SW 1271 (cell line): ENCODE data around the gene FHIT.

ENCODE experiments used
- DNase-seq, 2 experiments: peaks; one replicate each; lab custom pipeline; 2025; lab: John Stamatoyannopoulos, UW

The FHIT gene

DNA sequence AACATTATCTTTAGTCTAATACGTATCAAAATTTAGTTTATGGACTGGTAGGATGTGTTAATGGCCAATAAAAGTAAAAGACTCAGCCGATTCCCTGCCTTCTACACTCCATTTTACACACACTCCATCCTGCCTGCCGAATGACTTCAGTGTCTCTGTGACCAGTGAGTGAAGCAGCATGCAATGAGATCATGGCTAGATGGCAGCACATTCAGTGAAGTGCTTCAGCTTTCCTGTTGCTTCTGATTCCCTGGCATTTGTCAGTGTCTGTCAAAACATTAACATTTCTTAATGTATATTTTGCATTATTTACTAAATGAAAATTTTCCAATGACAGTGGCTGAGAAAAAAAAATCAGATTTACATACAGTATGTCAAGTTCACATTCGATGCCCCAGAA, 412.0 kb downstream of the FHIT start:
- DNase-seq, result no peak

DNA sequence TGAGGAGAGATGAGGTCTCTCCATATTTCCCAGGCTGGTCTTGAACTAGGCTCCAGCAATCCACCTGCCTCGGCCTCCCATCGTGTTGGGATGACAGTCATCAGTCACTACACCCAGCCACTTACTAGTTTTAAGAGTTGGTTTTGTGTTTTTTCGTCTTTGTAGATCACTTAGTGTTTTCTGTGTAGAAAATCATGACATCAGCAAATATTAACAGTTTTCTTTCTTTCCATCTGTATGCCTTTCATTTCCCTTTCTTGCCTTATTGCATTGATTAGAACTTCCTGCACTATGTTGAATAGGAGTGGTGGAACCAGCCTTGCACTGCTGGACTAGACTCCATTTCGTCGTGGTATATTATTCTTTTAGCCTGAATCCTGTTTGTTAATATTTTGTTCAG, 415.5 kb downstream of the FHIT start:
- DNase-seq, result no peak

DNA sequence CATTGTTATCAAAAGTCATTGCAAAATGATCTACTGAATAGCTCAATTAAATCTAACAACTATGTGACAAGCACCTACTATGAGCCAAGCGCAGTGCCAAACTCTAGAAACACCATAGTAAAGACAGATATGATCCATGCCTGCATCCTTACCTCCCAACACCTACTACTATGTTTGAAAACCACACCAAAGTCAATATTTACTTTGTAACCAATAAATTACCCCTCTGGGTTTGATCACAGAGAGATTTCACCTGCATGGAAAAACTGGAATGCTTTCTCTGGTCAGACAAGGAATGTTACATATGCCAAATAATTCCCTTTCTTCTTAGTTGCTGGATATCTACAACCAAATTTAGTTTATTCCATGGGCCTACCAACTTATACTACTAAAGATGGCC, 422.2 kb downstream of the FHIT start:
- DNase-seq, result no peak

DNA sequence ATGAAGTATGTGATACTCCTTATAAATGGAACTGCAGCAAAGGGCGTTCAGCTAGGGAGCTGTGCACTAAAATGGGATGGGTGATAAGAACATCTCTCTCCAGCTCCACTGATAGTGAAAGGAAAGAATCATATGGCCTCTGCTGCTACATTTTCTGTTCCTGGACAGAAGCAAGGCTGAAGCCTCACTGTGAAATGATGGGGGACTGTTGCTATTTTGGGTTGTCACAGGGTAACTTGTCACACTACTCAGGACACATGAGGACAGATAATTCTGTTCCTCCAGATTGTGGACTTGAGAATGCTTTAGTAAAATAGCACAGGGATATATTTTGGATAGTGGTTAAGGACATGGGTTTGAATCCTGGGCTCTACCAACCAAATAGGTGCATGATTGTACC, 423.6 kb downstream of the FHIT start:
- DNase-seq, result no peak

DNA sequence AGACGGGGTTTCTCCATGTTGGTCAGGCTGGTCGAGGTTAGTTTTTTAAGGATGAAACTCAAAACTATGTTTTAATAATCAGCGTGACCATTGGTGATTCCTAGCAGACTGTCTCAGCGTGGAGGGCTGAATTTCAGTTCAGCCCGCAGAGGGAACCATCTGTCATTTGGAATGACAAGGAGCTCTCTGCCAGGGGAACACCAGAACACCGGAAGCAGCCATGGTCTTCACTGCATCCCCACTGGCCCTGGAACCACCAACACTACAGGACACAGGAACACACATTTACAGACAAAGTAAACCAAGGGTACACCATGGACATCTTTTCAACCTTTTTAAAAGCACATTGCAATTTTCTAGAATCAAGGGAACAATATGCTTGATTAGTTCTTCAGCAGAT, 424.7 kb downstream of the FHIT start:
- no peak for DNase-seq

DNA sequence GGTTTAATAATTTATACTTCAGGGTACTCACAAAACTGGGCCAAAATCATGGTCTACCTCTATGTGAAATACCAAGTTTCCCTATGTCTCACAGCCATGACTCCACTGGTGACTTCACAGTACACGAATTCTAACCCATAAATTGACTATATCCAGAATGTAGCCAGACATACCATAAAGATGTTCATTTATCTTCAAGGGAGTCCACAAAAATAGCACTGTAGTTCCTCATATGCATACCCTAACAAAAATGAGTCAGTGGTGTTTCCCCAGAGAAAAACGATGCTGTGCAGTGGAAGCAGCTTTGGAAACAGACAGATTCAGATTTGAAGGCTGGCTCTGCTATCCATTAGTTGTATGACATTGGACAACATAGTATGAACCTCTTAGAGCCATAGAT, 438.8 kb downstream of the FHIT start:
- DNase-seq, result no peak

DNA sequence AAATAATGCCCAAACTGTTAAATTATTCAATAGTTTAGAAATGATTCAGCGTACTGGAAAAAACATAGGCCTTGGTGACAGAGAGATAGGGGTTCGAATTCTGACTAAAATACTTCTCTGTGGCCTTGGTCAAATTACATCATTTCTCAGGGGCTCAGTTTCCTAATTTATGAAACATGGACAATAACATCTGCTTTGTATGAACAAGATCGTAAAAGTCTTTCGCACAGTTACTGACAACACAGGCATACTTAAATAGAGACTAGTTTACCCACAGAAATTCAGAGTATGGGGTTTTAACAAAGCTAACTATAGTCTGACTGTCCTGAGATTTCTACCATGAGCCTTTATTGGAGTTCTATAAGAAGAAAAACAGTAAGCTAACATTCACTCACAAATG, 440.4 kb downstream of the FHIT start:
- DNase-seq, result no peak

DNA sequence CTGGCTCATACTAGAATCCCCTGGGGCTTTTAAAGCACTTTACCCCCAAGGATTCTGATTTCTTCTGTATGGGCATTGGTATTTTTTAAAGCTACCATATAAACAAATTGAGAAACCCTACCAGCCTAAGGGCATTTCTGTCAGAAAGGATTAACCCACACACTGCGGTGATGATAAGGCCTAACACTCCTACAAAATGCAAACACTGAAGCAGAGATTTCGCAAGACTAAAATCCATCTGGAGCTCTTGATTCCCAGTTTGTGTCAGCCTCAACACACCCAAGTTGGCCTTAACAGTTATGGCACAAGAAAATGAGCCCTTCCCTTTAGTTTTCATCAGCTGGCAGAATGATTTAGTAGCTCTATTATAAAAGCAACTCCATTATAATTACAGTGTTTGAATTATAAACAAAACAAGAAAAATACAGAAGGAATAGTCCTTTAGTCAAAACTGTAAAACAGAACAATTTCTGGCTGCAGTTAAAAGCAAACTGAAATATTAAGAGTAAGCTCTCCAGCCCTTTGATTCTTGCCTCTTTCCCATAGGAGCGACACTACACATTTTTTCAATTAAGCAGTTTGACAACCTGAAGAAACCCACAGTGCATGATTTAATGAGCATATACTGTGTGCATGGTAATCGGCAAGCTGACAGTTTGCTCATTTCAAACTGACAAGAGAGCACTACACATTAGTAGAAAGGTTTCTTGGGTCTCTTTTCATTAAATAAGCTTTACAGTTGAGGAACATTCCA, 441.2 kb downstream of the FHIT start:
- DNase-seq, result no peak

DNA sequence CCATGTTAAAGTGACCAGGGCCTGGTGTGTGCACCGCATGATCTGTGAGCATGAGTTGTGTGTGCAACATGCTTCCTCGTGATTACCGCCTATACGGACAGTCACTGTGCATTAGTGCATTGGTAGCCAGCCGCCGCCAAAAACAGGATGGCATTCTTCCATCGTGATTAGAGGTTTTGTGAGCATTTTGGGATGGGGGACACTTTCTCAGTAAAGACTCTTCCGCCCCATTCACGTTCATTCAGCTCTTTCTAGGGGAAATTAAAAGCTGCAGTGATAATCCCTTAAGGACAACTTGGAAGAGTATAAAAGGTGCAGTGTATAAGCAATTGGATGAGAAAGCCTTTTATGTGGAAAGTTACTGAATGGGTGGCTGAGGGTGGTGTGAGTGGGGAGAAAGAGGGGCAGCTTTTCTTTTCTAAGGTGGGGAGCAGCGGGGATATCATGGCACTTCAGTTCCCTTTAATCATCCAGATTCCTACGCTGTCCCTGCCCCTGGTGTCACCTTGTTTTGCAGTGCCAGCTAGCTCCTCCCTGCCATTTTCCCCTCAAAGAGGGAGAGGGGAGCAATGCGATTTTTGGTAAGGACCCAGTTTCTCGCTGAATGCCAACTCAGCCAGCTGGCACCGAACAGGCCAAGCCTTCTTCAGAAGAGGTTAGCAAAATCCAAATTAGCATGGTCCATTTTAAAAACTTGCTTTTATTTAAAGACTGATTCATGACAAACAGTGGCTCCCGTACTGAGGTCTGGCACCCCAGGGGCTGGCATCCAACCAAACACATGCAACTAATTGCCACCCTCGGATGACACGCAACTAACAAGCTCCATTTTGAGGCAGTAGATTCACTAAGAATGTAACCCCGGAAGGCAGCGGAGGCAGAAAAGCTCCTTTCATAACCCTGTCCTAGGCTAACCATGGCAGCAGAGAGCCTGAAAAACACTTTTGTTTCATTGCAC, 447.8 kb downstream of the FHIT start:
- no peak for DNase-seq

DNA sequence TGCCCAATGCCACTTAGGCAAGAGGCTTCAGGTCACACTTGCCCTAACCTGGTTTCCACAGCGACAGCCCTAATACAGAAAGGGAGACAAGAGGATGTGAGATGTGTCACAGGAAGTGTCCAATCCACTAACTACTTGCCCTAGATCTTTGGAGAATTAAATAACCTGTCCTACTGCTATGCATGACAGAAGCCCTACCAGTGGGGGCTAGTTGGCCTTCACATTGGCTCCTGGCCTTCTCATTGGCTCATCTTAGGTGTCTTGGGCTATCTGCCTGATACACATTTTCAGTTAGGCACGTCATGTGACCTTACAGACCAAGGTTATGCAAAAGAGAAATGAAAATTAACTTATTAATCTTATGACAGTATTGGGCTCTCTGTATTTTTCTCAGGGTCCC, 449.9 kb downstream of the FHIT start:
- no peak for DNase-seq

DNA sequence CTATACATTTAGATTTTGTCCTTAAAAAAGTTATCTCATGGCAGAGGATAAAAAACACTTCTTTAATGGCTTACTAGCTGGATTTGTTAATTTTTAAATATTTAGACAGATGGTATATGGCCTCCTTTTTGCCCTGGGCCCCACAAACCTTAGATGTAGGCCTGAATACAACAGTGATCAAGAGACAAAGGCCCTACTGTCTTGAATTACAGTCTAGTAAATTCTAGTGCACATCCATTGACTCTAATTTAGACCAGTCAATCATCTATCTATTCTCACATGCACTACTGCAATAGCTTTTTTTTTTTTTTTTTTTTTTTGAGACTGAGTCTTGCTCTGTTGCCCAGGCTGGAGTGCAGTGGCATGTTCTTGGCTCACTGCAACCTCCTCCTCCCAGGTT, 452.8 kb downstream of the FHIT start:
- DNase-seq, result no peak

DNA sequence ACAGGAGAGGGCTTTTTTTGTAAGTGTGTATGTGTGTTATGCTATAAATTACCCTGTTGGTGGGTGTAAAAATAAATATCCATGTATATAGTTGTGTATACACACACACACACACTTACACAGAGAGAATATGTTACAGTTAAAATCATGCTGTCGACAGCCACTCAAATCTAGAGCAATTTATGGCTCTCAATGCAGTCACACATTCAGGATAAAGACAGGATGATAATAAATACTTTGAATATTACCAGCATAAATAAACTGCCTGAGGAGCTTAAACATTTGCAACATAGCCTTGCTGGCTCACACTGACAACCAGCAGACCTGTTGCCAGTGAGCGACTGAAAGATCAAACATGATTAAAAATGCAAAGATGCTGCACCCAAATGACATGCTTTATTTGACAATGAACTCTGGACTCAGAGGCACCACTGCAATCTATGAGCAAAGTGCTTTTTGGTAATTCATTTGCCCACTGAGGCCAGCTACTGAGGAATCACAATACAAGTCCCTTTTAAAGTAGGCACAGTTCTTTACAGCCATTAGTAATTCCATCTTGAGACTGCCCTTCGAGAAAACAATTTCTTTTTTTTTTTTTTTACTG, 458.9 kb downstream of the FHIT start:
- DNase-seq, result no peak

DNA sequence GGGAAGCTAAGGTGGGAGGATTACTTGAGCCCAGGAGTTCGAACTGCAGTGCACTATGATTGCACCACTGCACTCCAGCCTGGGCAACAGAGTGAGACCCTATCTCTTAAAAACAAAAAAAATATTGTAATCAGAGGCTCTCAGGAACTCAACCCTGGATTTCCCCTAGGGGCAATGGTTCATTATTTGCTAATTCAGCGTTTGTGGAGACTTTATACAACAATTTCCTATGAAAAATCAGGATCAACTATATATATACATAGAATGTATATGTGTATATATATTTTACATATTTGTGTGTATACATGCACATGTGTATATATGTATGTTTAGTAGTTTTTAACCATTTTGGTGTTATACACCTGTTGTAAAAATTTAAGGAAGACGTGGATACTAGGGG, 463.1 kb downstream of the FHIT start:
- no peak for DNase-seq

DNA sequence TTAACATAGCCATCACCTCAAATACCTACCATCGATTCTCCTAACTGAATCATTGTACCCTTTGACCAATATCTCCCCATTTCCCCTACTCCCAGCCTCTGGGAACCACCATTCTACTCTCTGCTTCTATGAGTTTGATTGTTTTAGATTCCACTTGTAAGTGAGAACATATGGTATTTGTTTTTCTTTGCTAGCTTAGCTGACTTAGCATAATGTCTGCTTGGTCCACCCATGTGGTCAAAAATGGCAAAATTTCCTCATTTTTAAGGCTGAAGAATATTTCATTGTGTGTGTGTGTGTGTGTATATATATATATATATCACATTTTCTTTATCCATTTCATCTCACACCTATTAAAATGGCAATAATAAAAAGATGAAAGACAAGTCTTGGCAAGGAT, 469.3 kb downstream of the FHIT start:
- DNase-seq, result no peak

DNA sequence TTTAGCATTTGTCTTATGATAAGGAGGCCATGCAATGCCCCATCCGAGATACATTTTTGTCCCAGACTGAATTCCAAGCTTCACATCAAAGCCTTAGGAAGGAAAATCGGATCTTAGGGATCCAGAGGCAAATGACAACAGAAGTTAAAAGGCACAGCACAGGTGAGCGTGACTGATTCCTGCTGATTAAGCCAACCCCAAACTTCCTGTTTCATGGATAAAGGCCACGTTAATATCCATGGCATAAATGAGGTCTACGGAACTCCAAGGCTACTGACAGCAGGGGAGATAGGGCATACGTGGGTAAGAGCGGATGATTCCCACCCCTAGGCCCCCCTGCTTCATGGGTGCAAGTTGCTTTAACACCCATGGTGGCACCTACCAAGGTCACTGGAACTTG, 471.6 kb downstream of the FHIT start:
- DNase-seq, result no peak

DNA sequence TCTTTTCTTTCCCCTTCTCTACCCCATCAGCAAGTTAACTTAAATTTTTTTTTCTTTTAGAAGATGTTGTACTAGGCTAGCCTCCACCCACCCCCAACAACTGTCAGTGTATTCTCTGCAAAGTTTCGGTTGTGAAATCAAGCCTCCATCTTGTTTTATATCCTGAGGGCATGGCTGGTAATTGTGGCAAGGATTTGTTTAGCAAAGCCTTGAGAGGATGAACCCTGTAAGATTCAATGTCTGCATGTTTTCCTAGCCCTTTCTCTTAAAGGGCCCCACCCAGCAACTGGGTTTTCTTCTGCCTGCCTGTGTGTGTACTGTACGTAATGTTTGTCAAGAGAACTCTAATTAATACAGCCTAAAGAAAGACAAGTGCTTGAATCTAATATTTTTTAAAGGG, 475.3 kb downstream of the FHIT start:
- no peak for DNase-seq

DNA sequence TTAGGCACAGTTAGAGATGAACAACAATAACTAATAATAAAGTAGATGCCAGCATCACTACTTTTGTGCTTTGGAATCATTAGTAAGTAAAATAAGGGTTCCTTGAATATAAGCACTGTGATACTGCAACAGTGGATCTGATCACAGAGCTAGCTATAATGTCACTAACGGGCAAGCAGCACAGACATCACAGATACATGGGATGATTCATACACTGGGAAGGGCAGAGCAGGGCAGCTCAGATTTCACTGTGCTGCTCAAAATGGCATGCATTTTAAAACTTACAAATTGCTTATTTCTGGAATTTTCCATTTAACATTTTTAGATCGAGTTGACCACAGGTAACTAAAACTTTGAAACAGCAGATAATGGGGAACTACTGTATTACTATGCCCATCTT, 476.6 kb downstream of the FHIT start:
- DNase-seq, result no peak

DNA sequence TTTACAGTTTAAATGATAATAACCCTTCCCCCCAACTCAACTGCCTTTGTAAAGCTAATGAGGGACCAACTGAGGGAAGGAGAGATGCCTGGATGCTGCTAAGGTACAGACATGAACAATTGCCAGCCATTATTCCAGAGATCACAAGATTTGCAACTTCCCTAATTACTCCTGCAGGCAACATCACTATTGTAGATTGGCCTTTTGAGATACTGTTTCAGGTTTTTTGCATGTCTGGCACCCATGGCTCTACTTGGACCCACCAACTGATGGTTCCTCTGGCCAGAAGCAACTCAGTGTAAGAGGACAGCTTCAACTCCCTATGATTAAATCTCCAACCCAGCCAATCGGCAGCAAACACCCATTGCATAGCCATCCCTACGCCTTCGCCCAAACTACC, 478.7 kb downstream of the FHIT start:
- no peak for DNase-seq

DNA sequence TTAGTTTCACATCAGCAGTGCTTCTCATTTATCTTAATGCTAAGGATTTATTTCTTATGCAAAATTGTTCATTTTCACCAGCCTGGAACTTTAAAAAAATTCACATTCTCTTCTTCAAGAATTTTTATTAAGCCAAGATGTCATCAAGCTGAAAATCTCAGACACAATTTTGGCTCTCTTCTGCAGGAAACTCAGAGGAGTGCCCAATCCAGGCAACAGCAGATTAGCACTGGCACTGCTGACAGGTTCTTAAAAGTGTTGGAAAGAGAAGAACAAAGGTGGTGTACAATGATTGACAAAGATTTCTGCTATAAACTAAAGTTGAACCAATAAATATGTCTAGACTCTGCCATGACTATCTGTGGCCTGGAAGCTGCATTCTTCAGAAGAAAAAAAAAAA, 479.5 kb downstream of the FHIT start:
- no peak for DNase-seq

DNA sequence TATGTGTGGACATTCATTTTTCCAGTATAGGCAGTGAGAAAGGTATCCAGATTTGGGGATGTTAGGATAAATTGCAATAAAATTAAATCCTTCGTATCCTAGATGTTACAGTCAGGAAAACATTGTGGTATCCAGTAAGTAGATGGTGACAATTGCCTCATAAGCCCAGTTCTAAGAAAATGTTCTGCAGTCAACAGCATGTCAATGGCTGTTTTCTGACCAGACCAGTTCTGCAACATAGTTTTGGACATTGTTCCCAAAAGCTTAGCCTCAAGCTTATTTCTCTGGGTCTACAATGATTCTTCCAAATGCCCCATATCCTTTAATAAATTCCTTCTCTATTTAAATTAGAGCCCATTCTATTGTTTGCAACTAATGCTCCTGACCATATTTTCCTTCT, 480.7 kb downstream of the FHIT start:
- no peak for DNase-seq

DNA sequence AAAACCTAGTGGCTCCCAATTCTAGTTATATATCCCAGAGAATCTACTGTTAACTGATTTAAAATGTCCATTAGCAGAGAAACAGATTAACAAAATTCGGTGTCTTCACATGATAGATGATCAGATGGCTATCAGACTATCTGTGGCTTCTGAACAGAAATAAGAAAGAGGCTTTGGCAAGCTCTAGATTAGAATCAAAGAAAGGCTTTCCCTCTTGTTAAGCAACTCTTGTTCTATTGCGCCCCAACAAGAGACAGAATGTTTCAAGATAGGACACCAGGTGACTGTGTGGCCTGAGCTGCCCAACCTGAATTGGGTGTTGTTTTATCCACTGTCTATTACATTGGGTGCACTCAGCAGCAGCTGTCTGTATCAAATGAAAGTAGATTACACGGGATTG, 483.7 kb downstream of the FHIT start:
- DNase-seq, result no peak

DNA sequence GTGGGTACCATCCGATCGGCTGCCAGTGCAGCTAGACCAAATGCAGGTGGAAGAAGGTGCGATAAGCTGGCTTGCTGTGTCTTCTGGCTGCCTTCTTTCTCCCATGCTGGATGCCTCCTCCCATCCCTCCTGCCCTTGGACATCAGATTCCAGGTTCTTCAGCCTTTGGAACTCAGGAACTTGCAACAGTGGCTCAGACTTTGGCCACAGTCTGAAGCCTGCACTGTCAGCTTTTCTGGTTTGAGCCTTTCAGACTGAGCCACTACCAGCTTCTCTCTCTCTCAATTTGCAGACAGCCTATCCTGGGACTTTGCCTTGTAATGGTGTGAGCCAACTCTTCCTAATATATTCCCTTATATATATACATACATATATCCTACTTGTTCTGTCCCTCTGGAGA, 485.5 kb downstream of the FHIT start:
- DNase-seq, result no peak

DNA sequence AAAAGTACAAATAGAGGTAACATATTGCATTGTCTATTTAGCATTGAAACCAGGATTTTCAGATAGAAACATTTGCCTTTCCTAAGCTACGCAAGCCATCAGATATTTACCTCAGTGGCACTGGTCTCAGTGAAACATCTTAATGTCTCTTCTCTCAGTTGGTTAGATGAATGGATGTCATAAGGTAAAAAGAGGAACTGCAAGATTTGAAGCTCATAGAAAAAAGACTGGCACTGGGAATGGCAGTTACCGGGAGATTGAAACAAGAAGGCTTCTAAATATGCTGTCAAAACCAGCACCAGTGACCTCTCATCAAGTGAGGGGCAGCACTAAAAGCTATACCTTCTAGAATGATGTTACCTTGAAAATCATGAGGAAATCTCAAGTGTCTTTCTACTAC, 486.4 kb downstream of the FHIT start:
- DNase-seq, result no peak
